AG09309 (cell line): ENCODE results near the gene RAD51B.

Experiments
- DNase-seq: peaks from one replicate; pipeline ENCODE4 v3.0.0-alpha.2; 2010; ENCODE audit warnings: low read depth
- H3K4me3 ChIP-seq: 2 replicates; pipeline ENCODE4 v1.5.1; 2011; ENCODE audit warnings: mild to moderate bottlenecking, low read depth, low read length, moderate library complexity; ENCODE audit not compliant: control insufficient read depth
- CTCF ChIP-seq: IDR thresholded peaks from 2 replicates; pipeline ENCODE4 v1.5.1; 2011; ENCODE audit warnings: mild to moderate bottlenecking, low read depth, low read length, inconsistent platforms; ENCODE audit not compliant: insufficient read depth, control insufficient read depth; ENCODE audit errors: missing control alignments

The RAD51B gene

GRCh38 chr14:68576496-68577244, 757.1 kb downstream of the RAD51B start:
- TF ChIP-seq CTCF, result no peak
- DNase-seq, result no peak

GRCh38 chr14:68577802-68578541, 758.4 kb downstream of the RAD51B start:
- no peak overlapping the region for H3K4me3 ChIP-seq
- DNase-seq, result peak; percentile 99
- no peak for TF ChIP-seq CTCF

More at GRCh38 chr14:68576496-68577244, 757.1 kb downstream of the RAD51B start:
- H3K4me3 ChIP-seq, result no peak overlapping the region

- no peak for DNase-seq
- TF ChIP-seq CTCF, result no peak
- H3K4me3 ChIP-seq, result no peak overlapping the region
Observed at GRCh38 chr14:68578597-68578996, 759.0 kb downstream of the RAD51B start.

- no peak overlapping the region for H3K4me3 ChIP-seq
- no peak for DNase-seq
- no peak for TF ChIP-seq CTCF
Observed at GRCh38 chr14:68580096-68580645, 760.6 kb downstream of the RAD51B start.

- TF ChIP-seq CTCF, result no peak
Observed at GRCh38 chr14:68580671-68581070, 761.1 kb downstream of the RAD51B start.

GRCh38 chr14:68583548-68584280, 764.1 kb downstream of the RAD51B start:
- no peak for TF ChIP-seq CTCF
- no peak overlapping the region for H3K4me3 ChIP-seq
- DNase-seq, result no peak

More at GRCh38 chr14:68580671-68581070, 761.1 kb downstream of the RAD51B start:
- no peak overlapping the region for H3K4me3 ChIP-seq
- DNase-seq, result no peak
